H1 (cell line): Measurements from ENCODE around the gene ACADVL. TPM values are rescaled to one million over a fixed set of nuclear protein-coding genes. Genes with fewer than 3 reads are reported as not detected.

Experiments
- CHD1 ChIP-seq: IDR thresholded peaks from 2 replicates; pipeline ENCODE4 v1.6.1; 2012; ENCODE audit warnings: low read depth, low read length, improper control_type of control experiment
- CREB1 ChIP-seq: IDR thresholded peaks from 2 replicates; pipeline ENCODE4 v1.6.1; 2012; ENCODE audit warnings: inconsistent platforms
- CTBP2 ChIP-seq: IDR thresholded peaks from 2 replicates; pipeline ENCODE4 v1.7.0; 2011; ENCODE audit warnings: borderline replicate concordance, mild to moderate bottlenecking, moderate library complexity, mixed read lengths, low read length; ENCODE audit not compliant: insufficient read depth, insufficient read length
- CTCF ChIP-seq, 3 experiments: IDR thresholded peaks; 1 replicate in 2 of 3; 2 replicates in 1 of 3; pipeline versions ENCODE4 v1.5.1 to v1.6.1; 2011; ENCODE audit warnings: low read length in 3 of 3, mild to moderate bottlenecking in 3 of 3, inconsistent platforms in 2 of 3, low read depth in 1 of 3, moderate library complexity in 1 of 3; ENCODE audit not compliant: insufficient read depth in 1 of 3; ENCODE audit errors: control extremely low read depth in 1 of 3
- EZH2 ChIP-seq: fragments of 200-600 bp; sonication (generic); IDR thresholded peaks from 2 replicates; pipeline ENCODE4 v1.7.1; 2012; ENCODE audit warnings: low read depth, mild to moderate bottlenecking, moderate library complexity, low read length, inconsistent platforms; ENCODE audit not compliant: severe bottlenecking
- FOSL1 ChIP-seq: IDR thresholded peaks from 2 replicates; pipeline ENCODE4 v1.6.1; 2011; ENCODE audit warnings: mild to moderate bottlenecking, low read depth, low read length, moderate library complexity; ENCODE audit not compliant: insufficient read depth
- GTF2F1 ChIP-seq: IDR thresholded peaks from 2 replicates; pipeline ENCODE4 v1.6.1; 2012; ENCODE audit warnings: low read depth, low read length, improper control_type of control experiment, borderline replicate concordance
- HDAC6 ChIP-seq: IDR thresholded peaks from one replicate; pipeline ENCODE4 v1.7.1; 2012; ENCODE audit warnings: low read depth, mild to moderate bottlenecking, inconsistent platforms, low read length, moderate library complexity
- KDM1A ChIP-seq: fragments of 200-600, 300-600 bp; sonication (generic); IDR thresholded peaks from 2 replicates; pipeline ENCODE4 v1.7.1; 2016; ENCODE audit warnings: mild to moderate bottlenecking, low read length, borderline replicate concordance
- MAFK ChIP-seq: IDR thresholded peaks from 2 replicates; pipeline ENCODE4 v1.6.1; 2012; ENCODE audit warnings: low read depth, mild to moderate bottlenecking, improper control_type of control experiment, low read length
- MAX ChIP-seq: IDR thresholded peaks from 2 replicates; pipeline ENCODE4 v1.6.1; 2012; ENCODE audit warnings: inconsistent platforms
- PHF8 ChIP-seq: fragments of 200-600 bp; sonication (generic); conservative IDR thresholded peaks from 2 replicates; pipeline ENCODE4 v1.7.1; 2012; ENCODE audit warnings: low read depth, mild to moderate bottlenecking, inconsistent platforms, low read length, moderate library complexity
- POLR2AphosphoS5 ChIP-seq: IDR thresholded peaks from 2 replicates; pipeline ENCODE4 v1.6.1; 2011; ENCODE audit warnings: low read depth, low read length
- RFX5 ChIP-seq: IDR thresholded peaks from 2 replicates; pipeline ENCODE4 v1.6.1; 2011; ENCODE audit warnings: low read depth, low read length, improper control_type of control experiment, borderline replicate concordance
- SP1 ChIP-seq: IDR thresholded peaks from 2 replicates; pipeline ENCODE4 v1.6.1; 2011; ENCODE audit warnings: low read depth, low read length
- SP2 ChIP-seq: IDR thresholded peaks from 2 replicates; pipeline ENCODE4 v1.6.1; 2012; ENCODE audit warnings: mild to moderate bottlenecking, low read length, inconsistent platforms
- SP4 ChIP-seq: IDR thresholded peaks from 2 replicates; pipeline ENCODE4 v1.6.1; 2012; ENCODE audit warnings: low read length, inconsistent platforms
- SRF ChIP-seq: IDR thresholded peaks from 2 replicates; pipeline ENCODE4 v1.6.1; 2011; ENCODE audit warnings: mild to moderate bottlenecking, low read depth, low read length, moderate library complexity
- TAF1 ChIP-seq: IDR thresholded peaks from 2 replicates; pipeline ENCODE4 v1.6.1; 2011; ENCODE audit warnings: mild to moderate bottlenecking, low read depth, low read length
- TBP ChIP-seq: IDR thresholded peaks from 2 replicates; pipeline ENCODE4 v1.6.1; 2011; ENCODE audit warnings: low read depth, low read length, improper control_type of control experiment
- polyA plus RNA-seq, 7 experiments: library from polyadenylated mRNA; depleted of rRNA in 3 of 7; stranded (reverse) in 5 of 7; unstranded in 2 of 7; fragments of >200 nt in 5 of 7; fragments of 200-250 nt in 2 of 7; gene quantifications; 1 replicate in 5 of 7; 2 replicates in 1 of 7; 4 replicates in 1 of 7; pipeline versions ENCODE4 v1.2.1 to v1.2.3, GENCODE V29; 2011 to 2013; ENCODE audit warnings: missing spikeins in 2 of 7, mixed read lengths in 2 of 7
- total RNA-seq: library from RNA; stranded (reverse); fragmentation: NEBNext Ultra II Directional; extraction: Animal tissue kit (Norgen Biotek cat#: 25700); gene quantifications from 2 replicates; pipeline ENCODE4 v1.2.1, GENCODE V29; 2021

ACADVL gene
- total and polyA plus RNA-seq, 2 of the 8 experiments (the other 6 are each of a cell fraction or from before 2014, with no cell fraction given) = 181 to 231 TPM

GRCh38 chr17:7204828-7205461 lies 14.8 kb upstream of the ACADVL start (continued):
- no peak for TF ChIP-seq CTCF (IDR thresholded peaks at IDR 0.05; ENCODE audit: control extremely low read depth in 1 of 3, insufficient read depth in 1 of 3, low read depth in 1 of 3, low read length in 3 of 3)
- 0 out of 2 replicates have a peak, but pooled peaks have one; percentile 42 for TF ChIP-seq MAX
- TF ChIP-seq KDM1A = no peak
- peak; percentile 88 for TF ChIP-seq CREB1
- TF ChIP-seq CHD1 = no peak
- TF ChIP-seq SP2 = no peak
- TF ChIP-seq CTBP2 = peak; percentile 44
- TF ChIP-seq POLR2AphosphoS5 = peak; percentile 46; the same call in 1 of the 2 replicates
- TF ChIP-seq RFX5 = peak; percentile 39; the same call in 1 of the 2 replicates
- no peak for TF ChIP-seq SRF
- TF ChIP-seq HDAC6 = no peak
- no peak for TF ChIP-seq MAFK
- 0 out of 2 replicates have a peak, but pooled peaks have one; percentile 26 for TF ChIP-seq TBP
- no peak for TF ChIP-seq GTF2F1
- TF ChIP-seq PHF8 = no peak
- TF ChIP-seq FOSL1 = no peak
- no peak for TF ChIP-seq EZH2
- TF ChIP-seq SP4 = peak; percentile 93
- TF ChIP-seq SP1 = peak; percentile 90
- no peak for TF ChIP-seq TAF1
